Neutrophil (primary cell): ENCODE data around the gene ZNF22.

ENCODE experiments used
- H3K27ac ChIP-seq: fragments of 200-600 bp; sonication (generic); 2 replicates; pipeline ENCODE4 v1.5.1; 2016; ENCODE audit warnings: mild to moderate bottlenecking, moderate library complexity
- H3K27me3 ChIP-seq: fragments of 200-600 bp; sonication (generic); 2 replicates; pipeline ENCODE4 v1.6.0; 2016; ENCODE audit warnings: mild to moderate bottlenecking
- H3K36me3 ChIP-seq: fragments of 200-600 bp; sonication (generic); 2 replicates; pipeline ENCODE4 v1.5.1; 2017
- H3K4me1 ChIP-seq, 2 experiments: fragments of 200-600 bp in 1 of 2; sonication (generic) in 1 of 2; 1 replicate in 1 of 2; 2 replicates in 1 of 2; pipeline versions ENCODE4 v1.5.1 to v1.6.1; 2013 to 2016; ENCODE audit warnings: low read depth in 1 of 2, low read length in 1 of 2, mild to moderate bottlenecking in 1 of 2, moderate library complexity in 1 of 2; ENCODE audit not compliant: control insufficient read depth in 1 of 2, insufficient read depth in 1 of 2
- H3K4me3 ChIP-seq, 2 experiments: fragments of 200-600 bp in 1 of 2; sonication (generic) in 1 of 2; 1 replicate in 1 of 2; 2 replicates in 1 of 2; pipeline ENCODE4 v1.5.1; 2013 to 2016; ENCODE audit warnings: low read depth in 1 of 2, low read length in 1 of 2, mild to moderate bottlenecking in 1 of 2, moderate library complexity in 1 of 2
- H3K9me3 ChIP-seq: fragments of 200-600 bp; sonication (generic); 2 replicates; pipeline ENCODE4 v1.5.1; 2016
- CTCF ChIP-seq: fragments of 200-600 bp; sonication (generic); IDR thresholded peaks from 2 replicates; pipeline ENCODE4 v1.5.1; 2016; ENCODE audit warnings: antibody characterized with exemption

The ZNF22 gene

GRCh38 chr10:44970812-44971395, 29.8 kb upstream of the ZNF22 start:
- Histone ChIP-seq H3K4me3 (no peak overlapping the region), H3K9me3 (no peaks in the 10 kb centered on the region), H3K4me1 (peaks cover 52 to 63% of the 10 kb centered on the region in 2 experiments), H3K27ac (no peak overlapping the region), H3K36me3 (no peaks in the 10 kb centered on the region), H3K27me3 (no peaks in the 10 kb centered on the region)
- TF ChIP-seq CTCF, result no peak

- peaks cover 51 to 57% of the 10 kb centered on the region in 2 experiments for H3K4me1 ChIP-seq
Observed at GRCh38 chr10:44971434-44971833, 29.3 kb upstream of the ZNF22 start.

GRCh38 chr10:44971935-44972757, 28.6 kb upstream of the ZNF22 start:
- Histone ChIP-seq H3K27me3 (no peaks in the 10 kb centered on the region), H3K4me3 (no peak overlapping the region), H3K27ac (no peak overlapping the region), H3K4me1 (peaks cover 44 to 50% of the 10 kb centered on the region in 2 experiments), H3K36me3 (no peaks in the 10 kb centered on the region), H3K9me3 (no peaks in the 10 kb centered on the region)
- TF ChIP-seq CTCF, result no peak

More at GRCh38 chr10:44971434-44971833, 29.3 kb upstream of the ZNF22 start:
- TF ChIP-seq CTCF, result no peak
- Histone ChIP-seq H3K27me3 (no peaks in the 10 kb centered on the region), H3K36me3 (no peaks in the 10 kb centered on the region), H3K27ac (no peak overlapping the region), H3K9me3 (no peaks in the 10 kb centered on the region), H3K4me3 (no peak overlapping the region)

- no peaks in the 10 kb centered on the region for H3K27me3 ChIP-seq
- H3K36me3 ChIP-seq, result no peaks in the 10 kb centered on the region
- no peak for TF ChIP-seq CTCF
- H3K4me1 ChIP-seq, result peaks cover 36 to 43% of the 10 kb centered on the region in 2 experiments
- no peaks in the 10 kb centered on the region for H3K9me3 ChIP-seq
- no peak overlapping the region for H3K27ac ChIP-seq
- no peak overlapping the region for H3K4me3 ChIP-seq
Observed at GRCh38 chr10:44972874-44973306, 27.8 kb upstream of the ZNF22 start.

- Histone ChIP-seq H3K27me3 (no peaks in the 10 kb centered on the region), H3K4me3 (no peak overlapping the region), H3K9me3 (no peaks in the 10 kb centered on the region), H3K36me3 (no peaks in the 10 kb centered on the region), H3K27ac (no peak overlapping the region), H3K4me1 (peaks cover 30 to 37% of the 10 kb centered on the region in 2 experiments)
- TF ChIP-seq CTCF, result no peak
Observed at GRCh38 chr10:44973323-44974081, 27.2 kb upstream of the ZNF22 start.
